GM20431 (cell line): Measurements from ENCODE around the gene SLU7.
"Not testable (repeated sequence)": the region's sequence is repeated elsewhere in the genome, so short reads cannot be mapped to it uniquely, and the experiment has no call there.

Experiments
- in situ Hi-C: fragments of 300-500 bp; cut with MseI, MboI; formaldehyde crosslinking; loops from one replicate; pipeline ENCODE4 v1.15.0; 2020; ENCODE audit warnings: low sequenced_read_pairs; ENCODE audit not compliant: unreplicated experiment

The SLU7 gene

GRCh38 chr5:160452036-160452435 is 33.2 kb upstream of the SLU7 start:
- in situ Hi-C loops: no loop called here

- in situ Hi-C loops: no loop called here
These were observed 32.4 kb upstream of the SLU7 start for GRCh38 chr5:160451281-160451680.

GRCh38 chr5:160450164-160450932 is 31.5 kb upstream of the SLU7 start:
- in situ Hi-C loops: no loop called here

- in situ Hi-C loops: no loop called here
These were observed 30.6 kb upstream of the SLU7 start for GRCh38 chr5:160449458-160449857.

- in situ Hi-C loops: no loop called here
These were observed 30.0 kb upstream of the SLU7 start for GRCh38 chr5:160448886-160449285.

- in situ Hi-C loops: no loop called here
These were observed 26.9 kb upstream of the SLU7 start for GRCh38 chr5:160445751-160446150.

- in situ Hi-C loops: no loop called here
These were observed 26.3 kb upstream of the SLU7 start for GRCh38 chr5:160445132-160445531.

- in situ Hi-C loops: no loop called here
These were observed 25.5 kb upstream of the SLU7 start for GRCh38 chr5:160444407-160444806.

- in situ Hi-C loops: no loop called here
These were observed 24.0 kb upstream of the SLU7 start for GRCh38 chr5:160442824-160443431.

- in situ Hi-C loops: no loop called here
These were observed 22.5 kb upstream of the SLU7 start for GRCh38 chr5:160441311-160441781.

GRCh38 chr5:160439205-160439600 is 20.3 kb upstream of the SLU7 start:
- in situ Hi-C loops: no loop called here

GRCh38 chr5:160438316-160439204 is 19.7 kb upstream of the SLU7 start:
- in situ Hi-C loops: no loop called here

GRCh38 chr5:160437271-160437670 is 18.4 kb upstream of the SLU7 start:
- in situ Hi-C loops: no loop called here

- in situ Hi-C loops: not testable (repeated sequence)
These were observed 17.8 kb upstream of the SLU7 start for GRCh38 chr5:160436661-160437060.

GRCh38 chr5:160436017-160436416 is 17.1 kb upstream of the SLU7 start:
- in situ Hi-C loops: no loop called here

- in situ Hi-C loops: no loop called here
These were observed 16.7 kb upstream of the SLU7 start for GRCh38 chr5:160435532-160435931.

- in situ Hi-C loops: no loop called here
These were observed 15.2 kb upstream of the SLU7 start for GRCh38 chr5:160434022-160434531.

- in situ Hi-C loops: no loop called here
These were observed 13.9 kb upstream of the SLU7 start for GRCh38 chr5:160432787-160433186.

GRCh38 chr5:160432196-160432595 is 13.3 kb upstream of the SLU7 start:
- in situ Hi-C loops: no loop called here

- in situ Hi-C loops: no loop called here
These were observed 8.7 kb upstream of the SLU7 start for GRCh38 chr5:160427607-160428006.

GRCh38 chr5:160423099-160423498 is 4.2 kb upstream of the SLU7 start:
- in situ Hi-C loops: no loop called here
